HG03139 (cell line): ENCODE data around the gene STXBP2.

ENCODE experiments used
- ATAC-seq: cut with Tn5 transposase; IDR thresholded peaks from one replicate; pipeline ENCODE4 v1.9.1; 2021; ENCODE audit not compliant: unreplicated experiment

STXBP2 gene

DNA sequence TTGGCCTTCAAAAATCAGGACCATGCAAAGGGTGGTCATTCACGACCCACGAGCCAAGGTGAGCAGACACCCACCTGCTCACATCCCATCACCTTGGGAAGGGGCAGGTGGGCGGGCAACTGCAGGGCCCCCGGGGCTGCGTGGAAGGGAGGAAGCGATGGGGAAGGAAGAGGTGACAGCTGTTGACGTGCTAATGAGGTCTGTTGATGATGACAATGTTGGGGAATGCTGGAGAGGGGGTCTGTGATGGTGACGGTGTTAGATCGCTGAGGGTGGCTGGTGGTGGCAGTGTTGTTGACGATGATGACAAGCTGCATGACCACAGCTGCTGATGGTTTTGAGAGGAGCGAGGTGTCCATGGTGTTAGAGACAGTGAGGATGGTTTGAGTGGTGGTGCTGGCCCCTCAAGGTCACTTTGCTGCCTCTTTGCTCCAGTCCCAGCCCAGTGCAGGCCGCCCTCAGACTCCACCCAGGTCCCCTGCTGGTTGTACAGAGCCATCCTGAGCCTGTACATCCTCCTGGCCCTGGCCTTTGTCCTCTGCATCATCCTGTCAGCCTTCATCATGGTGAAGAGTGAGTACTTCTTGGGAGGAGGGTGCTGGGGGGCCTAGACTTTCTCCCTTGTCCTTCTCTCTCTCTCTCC is 40.9 kb downstream of the STXBP2 start:
- ATAC-seq = no peak

GRCh38 chr19:7678971-7679751 is 42.3 kb downstream of the STXBP2 start:
- no peak for ATAC-seq

GRCh38 chr19:7679771-7680605 is 43.1 kb downstream of the STXBP2 start:
- no peak for ATAC-seq

DNA sequence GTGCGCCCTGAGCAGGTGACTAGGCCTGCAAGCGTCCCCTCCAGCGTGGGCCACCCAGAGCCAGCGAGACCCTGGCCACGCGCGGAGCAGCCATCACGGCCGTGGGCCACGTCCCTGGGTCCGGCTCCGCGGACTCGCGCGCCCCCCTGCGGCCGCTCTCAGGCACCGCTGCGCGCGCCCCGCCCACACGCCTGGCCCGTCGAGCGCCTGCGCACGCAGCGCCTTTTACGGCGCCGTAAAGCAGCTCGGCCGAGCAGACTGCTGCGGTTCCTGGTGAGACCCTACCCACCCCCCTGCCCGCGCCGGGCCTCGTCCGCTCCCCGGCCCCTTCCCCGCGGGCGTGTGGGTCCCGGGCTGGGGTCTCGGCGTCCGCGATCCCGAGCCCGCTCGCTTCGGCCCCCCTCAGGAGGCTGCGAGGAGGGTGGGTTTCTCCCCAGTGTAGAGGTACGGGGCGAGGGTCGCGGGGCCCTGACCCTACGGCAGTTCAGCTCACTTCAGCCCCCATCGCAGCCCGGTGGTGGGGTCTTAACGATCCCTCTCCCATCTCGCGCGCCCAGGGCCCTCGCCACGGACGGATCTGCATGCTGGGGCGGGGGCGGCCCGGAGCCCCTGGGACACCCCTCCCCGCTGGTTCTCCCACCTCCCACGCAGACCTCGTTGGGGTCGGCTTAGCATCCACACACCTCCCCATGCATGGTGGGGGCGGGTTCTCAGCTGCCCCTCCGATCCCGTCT is 43.9 kb downstream of the STXBP2 start, which contains the start of gene TRAPPC5:
Gene TRAPPC5, plus strand, starts transcription at position 228 of the 734 bp plus-strand sequence. CDS start 1,421 bp downstream, outside the sequence.
- ATAC-seq = peak; percentile 47

DNA sequence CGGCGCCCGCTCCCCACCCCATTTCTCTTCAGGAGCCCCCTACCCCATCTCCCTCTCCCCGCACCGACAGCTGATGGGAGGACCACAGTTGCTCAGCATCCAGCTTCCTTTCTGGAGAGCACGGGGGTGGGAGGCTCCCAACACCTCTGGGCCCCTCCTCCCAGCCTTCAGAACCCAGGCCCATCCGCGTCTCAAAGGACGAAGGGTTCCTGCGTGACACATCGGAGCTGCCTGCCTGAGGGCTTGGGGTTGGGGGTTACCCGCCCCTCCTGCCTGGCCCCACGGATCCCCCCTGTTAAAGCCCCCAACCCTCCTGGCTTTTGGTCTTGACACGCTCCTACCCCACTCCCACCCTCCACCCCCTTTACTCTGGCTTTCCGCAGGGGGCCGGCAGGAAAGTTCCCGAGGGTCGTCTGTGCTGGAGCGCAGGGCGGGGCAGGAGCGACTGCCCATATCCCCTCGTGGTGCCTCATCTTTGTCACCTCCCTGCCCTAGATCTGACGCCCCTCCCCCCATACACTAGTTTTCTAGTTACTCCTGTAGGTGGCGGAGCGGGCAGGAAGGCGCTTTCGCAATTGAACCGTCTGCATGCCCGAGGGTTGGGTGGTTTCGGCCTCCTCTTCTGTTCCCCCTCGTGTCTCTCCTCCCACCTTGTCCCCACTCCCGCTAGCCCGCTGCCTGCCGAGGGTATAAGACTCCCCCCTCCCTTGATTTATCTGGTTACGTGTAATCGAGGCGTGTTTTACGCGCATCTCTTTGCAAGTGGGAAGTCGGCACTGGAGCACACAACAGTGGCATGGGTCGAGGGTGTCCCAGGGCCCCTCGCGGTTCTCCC is 44.6 kb downstream of the STXBP2 start:
- no peak for ATAC-seq

DNA sequence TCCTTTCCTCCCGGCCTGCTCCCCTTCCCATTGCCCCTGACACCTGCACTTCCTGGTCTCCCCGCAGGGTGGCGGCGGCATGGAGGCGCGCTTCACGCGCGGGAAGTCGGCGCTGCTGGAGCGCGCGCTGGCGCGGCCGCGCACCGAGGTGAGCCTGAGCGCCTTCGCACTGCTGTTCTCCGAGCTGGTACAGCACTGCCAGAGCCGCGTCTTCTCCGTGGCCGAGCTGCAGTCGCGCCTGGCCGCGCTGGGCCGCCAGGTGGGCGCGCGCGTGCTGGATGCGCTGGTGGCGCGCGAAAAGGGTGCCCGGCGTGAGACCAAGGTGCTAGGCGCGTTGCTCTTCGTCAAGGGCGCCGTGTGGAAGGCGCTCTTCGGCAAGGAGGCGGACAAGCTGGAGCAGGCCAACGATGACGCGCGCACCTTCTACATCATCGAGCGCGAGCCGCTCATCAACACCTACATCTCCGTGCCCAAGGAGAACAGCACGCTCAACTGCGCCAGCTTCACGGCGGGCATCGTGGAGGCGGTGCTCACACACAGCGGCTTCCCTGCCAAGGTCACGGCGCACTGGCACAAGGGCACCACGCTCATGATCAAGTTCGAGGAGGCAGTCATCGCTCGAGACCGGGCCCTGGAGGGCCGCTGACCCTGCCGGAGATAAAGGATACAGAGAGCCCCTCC is 45.4 kb downstream of the STXBP2 start:
- ATAC-seq = no peak

GRCh38 chr19:7685546-7686445 is 48.9 kb downstream of the STXBP2 start:
- ATAC-seq = no peak

DNA sequence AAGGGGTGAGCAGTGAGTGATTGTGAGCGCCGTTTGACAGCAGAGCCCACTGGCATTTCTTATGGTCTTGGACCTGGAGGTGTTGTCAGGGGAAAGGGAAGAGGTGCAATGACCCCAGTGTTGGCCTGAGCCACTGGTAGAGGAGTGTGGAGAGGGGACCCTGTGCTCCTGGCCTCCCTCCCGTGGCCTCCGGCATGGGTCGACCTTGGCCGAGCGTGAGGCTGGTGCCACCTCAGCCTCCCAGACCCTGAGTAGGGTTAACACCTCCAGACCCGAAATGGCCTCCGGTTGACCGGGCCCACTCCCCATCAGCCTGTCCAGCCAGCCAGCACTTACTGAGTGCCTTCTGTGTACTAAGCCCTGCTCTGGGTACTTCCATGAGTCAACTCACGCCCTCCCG is 50.3 kb downstream of the STXBP2 start:
- ATAC-seq = no peak

DNA sequence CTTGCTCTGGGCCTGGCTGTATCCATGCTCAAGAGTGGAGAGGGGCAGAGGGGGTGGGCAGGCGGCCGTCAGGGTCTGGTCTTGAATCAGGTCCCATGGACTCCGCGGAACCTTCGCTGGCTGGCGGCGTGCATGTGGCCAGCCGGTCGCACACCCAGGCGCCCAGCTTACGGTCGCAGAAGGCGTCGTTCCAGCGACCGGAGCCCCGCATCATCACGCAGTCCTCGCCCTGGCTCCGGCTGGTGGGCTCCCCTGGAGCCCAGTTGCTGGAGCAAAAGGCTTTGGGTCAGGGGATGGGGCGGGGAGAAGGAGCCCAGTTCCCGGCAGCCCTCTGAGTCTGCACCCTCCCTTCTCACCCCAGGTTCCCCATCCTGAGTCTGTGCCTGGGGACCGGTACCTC is 52.3 kb downstream of the STXBP2 start:
- no peak for ATAC-seq

GRCh38 chr19:7690779-7691258 is 53.9 kb downstream of the STXBP2 start:
- no peak for ATAC-seq

- no peak for ATAC-seq
Measured at GRCh38 chr19:7691497-7691896, 54.6 kb downstream of the STXBP2 start.

DNA sequence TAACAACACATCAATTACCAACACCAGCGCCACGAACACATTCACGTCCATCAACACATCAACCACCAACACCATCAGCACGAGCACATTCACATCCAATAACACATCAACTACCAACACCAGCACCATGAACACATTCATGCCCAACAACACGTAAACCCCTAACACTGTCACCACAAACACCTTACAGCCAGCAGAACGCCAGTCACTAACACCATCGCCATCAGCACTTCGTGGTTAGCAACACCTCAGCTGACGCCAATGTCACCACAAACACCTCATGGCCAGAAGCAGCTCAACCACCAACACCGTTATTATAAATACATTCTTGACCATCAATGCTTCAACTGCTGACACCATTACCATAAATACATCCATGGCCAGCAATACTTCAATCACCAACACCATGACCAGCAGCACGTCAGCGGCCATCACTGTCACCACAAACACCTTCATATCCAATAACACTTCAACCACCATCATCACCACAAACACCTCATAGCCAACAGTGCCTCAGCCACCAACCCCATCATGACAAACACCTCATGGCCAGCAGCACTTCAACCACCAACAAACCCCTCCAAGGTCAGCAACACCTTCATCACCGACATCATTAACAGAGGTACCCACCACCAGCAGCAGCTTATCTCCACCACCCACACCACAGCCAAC is 55.6 kb downstream of the STXBP2 start:
- ATAC-seq = no peak

DNA sequence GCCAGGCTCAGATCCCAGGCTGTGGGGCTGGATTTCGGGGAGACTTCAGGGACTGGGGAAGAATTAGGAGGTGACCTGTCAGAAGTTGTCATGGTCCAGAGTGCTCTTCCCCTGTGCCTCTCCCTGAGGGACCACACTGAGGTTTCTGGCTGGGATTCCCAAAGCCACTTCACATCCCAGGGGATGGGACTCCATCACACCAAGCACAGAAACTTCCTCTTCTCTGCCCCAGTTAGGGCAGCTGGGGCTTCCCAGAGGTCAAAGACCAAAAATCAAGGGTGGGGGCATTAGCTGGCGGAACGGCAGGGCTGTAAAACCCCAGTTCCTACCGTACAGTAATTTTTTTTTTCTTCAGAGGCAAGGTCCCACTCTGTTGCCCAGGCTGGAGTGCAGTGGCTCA is 57.6 kb downstream of the STXBP2 start:
- ATAC-seq = no peak
